Measurements from ENCODE around the gene WIPF2. TPM values are rescaled to one million over a fixed set of nuclear protein-coding genes. Genes with fewer than 3 reads are reported as not detected.

WIPF2 gene
- polyA plus RNA-seq, 1 donor (not counting 4 experiments of a cell fraction or from before 2014, with no cell fraction given) = 8.5 TPM

GRCh38 chr17:40279402-40279801, 60.3 kb downstream of the WIPF2 start:
- dilution Hi-C loops (cut with MboI; ENCODE audit: extremely low pct_ligation_motif_present, low sequenced_read_pairs) = no loop called here
- H3K4me3 ChIP-seq (ENCODE audit: control insufficient read depth in 2 of 3, extremely low read depth in 1 of 3, insufficient read depth in 2 of 3, low read depth in 1 of 3, low read length in 3 of 3) = no peak overlapping the region
- peaks cover 19 to 22% of the 10 kb centered on the region in 2 experiments for H3K36me3 ChIP-seq (ENCODE audit: control insufficient read depth in 2 of 2, extremely low read depth in 1 of 2, insufficient read depth in 2 of 2, low read length in 2 of 2)
- DNase-seq (ENCODE audit: low read depth, low spot score) = no peak
- H3K4me2 ChIP-seq (ENCODE audit: control insufficient read depth, extremely low read depth, insufficient read depth, low read depth, low read length) = no peak overlapping the region
- peaks cover 13% of the 10 kb centered on the region for H3K4me1 ChIP-seq (ENCODE audit: control insufficient read depth, extremely low read depth, insufficient read depth, low read length)
- no peaks in the 10 kb centered on the region for H3K79me2 ChIP-seq (ENCODE audit: control insufficient read depth, insufficient read depth, low read length)
- H3K9me3 ChIP-seq (ENCODE audit: control insufficient read depth, low read depth, low read length) = no peaks in the 10 kb centered on the region
- H3K9me1 ChIP-seq (ENCODE audit: control insufficient read depth, extremely low read depth, insufficient read depth, low read length) = no peaks in the 10 kb centered on the region
- H3K27ac ChIP-seq (ENCODE audit: control insufficient read depth, insufficient read depth, low read length) = no peak overlapping the region
- H3K9ac ChIP-seq (ENCODE audit: control insufficient read depth, extremely low read depth, insufficient read depth, low read length) = no peak overlapping the region
- no peaks in the 10 kb centered on the region for H4K20me1 ChIP-seq (ENCODE audit: control insufficient read depth, extremely low read depth, insufficient read depth, low read length)
- no peak for FAIRE-seq
- no peak overlapping the region for H2AFZ ChIP-seq (ENCODE audit: control insufficient read depth, low read length)
- H3K27me3 ChIP-seq (ENCODE audit: control insufficient read depth, extremely low read depth, insufficient read depth, low read length) = no peaks in the 10 kb centered on the region
- no peak for TF ChIP-seq CTCF (optimal IDR thresholded peaks at IDR 0.05 in 1 of 3, IDR thresholded peaks at IDR 0.05 in 1 of 3, conservative IDR thresholded peaks at IDR 0.05 in 1 of 3; ENCODE audit: extremely low read depth in 1 of 3, insufficient read depth in 2 of 3, low read length in 3 of 3)
- TF ChIP-seq EZH2 (IDR thresholded peaks at IDR 0.05; ENCODE audit: low read length) = no peak

- Histone ChIP-seq H3K9me3 (ENCODE audit: control insufficient read depth, low read depth, low read length) (no peaks in the 10 kb centered on the region), H3K4me1 (ENCODE audit: control insufficient read depth, extremely low read depth, insufficient read depth, low read length) (peaks cover 23% of the 10 kb centered on the region), H3K79me2 (ENCODE audit: control insufficient read depth, insufficient read depth, low read length) (no peaks in the 10 kb centered on the region), H3K4me3 (ENCODE audit: control insufficient read depth in 2 of 3, extremely low read depth in 1 of 3, insufficient read depth in 2 of 3, low read depth in 1 of 3, low read length in 3 of 3) (no peak overlapping the region), H3K27ac (ENCODE audit: control insufficient read depth, insufficient read depth, low read length) (no peak overlapping the region), H3K4me2 (ENCODE audit: control insufficient read depth, extremely low read depth, insufficient read depth, low read depth, low read length) (no peak overlapping the region), H4K20me1 (ENCODE audit: control insufficient read depth, extremely low read depth, insufficient read depth, low read length) (no peaks in the 10 kb centered on the region), H2AFZ (ENCODE audit: control insufficient read depth, low read length) (no peak overlapping the region), H3K9me1 (ENCODE audit: control insufficient read depth, extremely low read depth, insufficient read depth, low read length) (no peaks in the 10 kb centered on the region), H3K27me3 (ENCODE audit: control insufficient read depth, extremely low read depth, insufficient read depth, low read length) (no peaks in the 10 kb centered on the region), H3K36me3 (ENCODE audit: control insufficient read depth in 2 of 2, extremely low read depth in 1 of 2, insufficient read depth in 2 of 2, low read length in 2 of 2) (peaks cover 10 to 22% of the 10 kb centered on the region in 2 experiments), H3K9ac (ENCODE audit: control insufficient read depth, extremely low read depth, insufficient read depth, low read length) (no peak overlapping the region)
- TF ChIP-seq EZH2 (IDR thresholded peaks at IDR 0.05; ENCODE audit: low read length) = no peak
- no peak for TF ChIP-seq CTCF (optimal IDR thresholded peaks at IDR 0.05 in 1 of 3, IDR thresholded peaks at IDR 0.05 in 1 of 3, conservative IDR thresholded peaks at IDR 0.05 in 1 of 3; ENCODE audit: extremely low read depth in 1 of 3, insufficient read depth in 2 of 3, low read length in 3 of 3)
- DNase-seq (ENCODE audit: low read depth, low spot score) = no peak
- no peak for FAIRE-seq
- dilution Hi-C loops (cut with MboI; ENCODE audit: extremely low pct_ligation_motif_present, low sequenced_read_pairs) = no loop called here
Measured at GRCh38 chr17:40281663-40282062, 62.6 kb downstream of the WIPF2 start.

Data from keratinocyte (primary cell).